Neural cell (in vitro differentiated cells): Measurements from ENCODE around the gene MARCHF9.

Experiments used
- EP300 ChIP-seq: fragments of 450-650 bp; conservative IDR thresholded peaks from 2 replicates; pipeline ENCODE4 v1.6.1; 2014; ENCODE audit warnings: antibody characterized with exemption, mild to moderate bottlenecking, moderate library complexity; ENCODE audit not compliant: poor library complexity, severe bottlenecking
- EZH2 ChIP-seq: fragments of 200-600, 300-800 bp; shearing (Covaris generic), sonication (generic); IDR thresholded peaks from 2 replicates; pipeline ENCODE4 v1.6.1; 2014; ENCODE audit warnings: antibody characterized with exemption, low read length, borderline replicate concordance, mild to moderate bottlenecking; ENCODE audit not compliant: insufficient read depth, poor library complexity, severe bottlenecking
- MXI1 ChIP-seq: fragments of 450-650 bp; conservative IDR thresholded peaks from 2 replicates; pipeline ENCODE4 v1.6.1; 2014; ENCODE audit warnings: antibody characterized with exemption, mild to moderate bottlenecking; ENCODE audit not compliant: poor library complexity, severe bottlenecking
- TF ChIP-seq, protein P1 (sequence below): fragments of 450-650 bp; IDR thresholded peaks from 2 replicates; pipeline ENCODE4 v1.5.1; 2014; ENCODE audit warnings: antibody characterized with exemption, mild to moderate bottlenecking, moderate library complexity; ENCODE audit not compliant: poor library complexity, severe bottlenecking

DNA sequence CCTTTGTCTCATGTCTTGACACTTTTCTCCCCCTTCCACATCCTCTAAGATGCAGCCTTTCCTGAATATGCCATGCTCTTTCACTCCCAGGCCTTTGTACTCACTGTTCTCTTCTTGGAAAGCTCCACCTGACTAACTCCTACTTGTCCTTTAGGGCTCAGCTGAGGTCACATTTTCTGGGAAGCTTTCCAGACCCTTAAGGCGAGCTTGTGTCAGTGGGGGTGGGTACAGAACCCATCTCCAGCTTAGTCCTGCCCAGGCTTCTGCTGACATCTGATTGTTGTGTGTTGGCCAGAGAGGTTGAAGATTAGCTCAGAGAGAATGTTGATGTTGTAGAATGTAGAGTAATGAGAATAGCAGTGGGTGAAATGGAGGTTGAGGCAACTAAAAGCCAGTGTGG, 24.8 kb downstream of the MARCHF9 start:
- TF ChIP-seq, protein P1, sequence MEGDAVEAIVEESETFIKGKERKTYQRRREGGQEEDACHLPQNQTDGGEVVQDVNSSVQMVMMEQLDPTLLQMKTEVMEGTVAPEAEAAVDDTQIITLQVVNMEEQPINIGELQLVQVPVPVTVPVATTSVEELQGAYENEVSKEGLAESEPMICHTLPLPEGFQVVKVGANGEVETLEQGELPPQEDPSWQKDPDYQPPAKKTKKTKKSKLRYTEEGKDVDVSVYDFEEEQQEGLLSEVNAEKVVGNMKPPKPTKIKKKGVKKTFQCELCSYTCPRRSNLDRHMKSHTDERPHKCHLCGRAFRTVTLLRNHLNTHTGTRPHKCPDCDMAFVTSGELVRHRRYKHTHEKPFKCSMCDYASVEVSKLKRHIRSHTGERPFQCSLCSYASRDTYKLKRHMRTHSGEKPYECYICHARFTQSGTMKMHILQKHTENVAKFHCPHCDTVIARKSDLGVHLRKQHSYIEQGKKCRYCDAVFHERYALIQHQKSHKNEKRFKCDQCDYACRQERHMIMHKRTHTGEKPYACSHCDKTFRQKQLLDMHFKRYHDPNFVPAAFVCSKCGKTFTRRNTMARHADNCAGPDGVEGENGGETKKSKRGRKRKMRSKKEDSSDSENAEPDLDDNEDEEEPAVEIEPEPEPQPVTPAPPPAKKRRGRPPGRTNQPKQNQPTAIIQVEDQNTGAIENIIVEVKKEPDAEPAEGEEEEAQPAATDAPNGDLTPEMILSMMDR, result no peak
- no peak for TF ChIP-seq MXI1
- TF ChIP-seq EZH2, result no peak
- TF ChIP-seq EP300, result no peak
